Mesothelial cell of epicardium (in vitro differentiated cells): ENCODE measurements around the gene CATSPER3. TPM values are rescaled to one million over a fixed set of nuclear protein-coding genes. Genes with fewer than 3 reads are reported as not detected.

ENCODE experiments used
- DNase-seq, 2 experiments: peaks; one replicate each; pipeline ENCODE4 v3.0.0; 2021; ENCODE audit warnings: low spot score in 2 of 2; ENCODE audit not compliant: unreplicated experiment in 2 of 2
- H3K27ac Mint-ChIP-seq: 2 replicates; pipeline ENCODE4 v1.8.0; 2021; ENCODE audit warnings: mixed read lengths
- H3K27me3 Mint-ChIP-seq: 2 replicates; pipeline ENCODE4 v1.8.0; 2021; ENCODE audit warnings: low read depth, mixed read lengths
- H3K36me3 Mint-ChIP-seq: 2 replicates; pipeline ENCODE4 v1.8.0; 2021; ENCODE audit warnings: mixed read lengths
- H3K4me1 Mint-ChIP-seq: 2 replicates; pipeline ENCODE4 v1.8.0; 2021; ENCODE audit warnings: mixed read lengths
- H3K4me3 Mint-ChIP-seq: 2 replicates; pipeline ENCODE4 v1.8.0; 2021; ENCODE audit warnings: mild to moderate bottlenecking, moderate library complexity, mixed read lengths
- H3K9me3 Mint-ChIP-seq: 2 replicates; pipeline ENCODE4 v1.8.0; 2021; ENCODE audit warnings: mixed read lengths
- total RNA-seq: library from RNA; stranded (reverse); gene quantifications from 3 replicates; pipeline ENCODE4 v1.2.1, GENCODE V29; 2021
- TF ChIP-seq, protein P1 (sequence below): fragments of 200-600 bp; sonication (generic); IDR thresholded peaks from one replicate; pipeline ENCODE4 v1.5.0; 2021; ENCODE audit warnings: antibody characterized with exemption; ENCODE audit not compliant: unreplicated experiment

CATSPER3 gene
- total RNA-seq, 1 donor from 2014 or later: 1.5 TPM

DNA sequence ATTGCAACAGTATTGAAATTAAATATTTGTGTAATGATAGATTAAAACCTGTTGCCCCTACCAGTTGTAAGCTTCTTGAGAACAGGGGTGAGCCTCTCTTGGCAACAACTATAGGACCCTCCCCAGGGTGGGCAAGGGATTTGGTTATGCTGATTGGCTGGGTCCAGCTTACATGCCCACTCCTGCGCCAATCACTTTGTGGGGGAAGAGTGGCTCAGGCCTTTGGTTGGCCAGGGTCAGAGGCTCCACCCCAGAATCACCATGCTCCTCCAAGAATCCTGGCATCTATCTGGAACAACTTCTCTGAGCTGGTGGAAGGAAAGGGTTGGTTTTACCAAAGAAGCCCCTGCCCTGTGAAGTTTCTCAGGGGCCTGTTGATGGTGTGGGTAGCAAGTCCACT is 74.9 kb downstream of the CATSPER3 start:
- Mint-ChIP-seq H3K4me1 (peaks cover 8% of the 10 kb centered on the region), H3K4me3 (no peak overlapping the region), H3K36me3 (no peaks in the 10 kb centered on the region), H3K9me3 (no peaks in the 10 kb centered on the region), H3K27me3 (peaks cover 95% of the 10 kb centered on the region), H3K27ac (no peak overlapping the region)
- DNase-seq: no peak
- TF ChIP-seq, protein P1, sequence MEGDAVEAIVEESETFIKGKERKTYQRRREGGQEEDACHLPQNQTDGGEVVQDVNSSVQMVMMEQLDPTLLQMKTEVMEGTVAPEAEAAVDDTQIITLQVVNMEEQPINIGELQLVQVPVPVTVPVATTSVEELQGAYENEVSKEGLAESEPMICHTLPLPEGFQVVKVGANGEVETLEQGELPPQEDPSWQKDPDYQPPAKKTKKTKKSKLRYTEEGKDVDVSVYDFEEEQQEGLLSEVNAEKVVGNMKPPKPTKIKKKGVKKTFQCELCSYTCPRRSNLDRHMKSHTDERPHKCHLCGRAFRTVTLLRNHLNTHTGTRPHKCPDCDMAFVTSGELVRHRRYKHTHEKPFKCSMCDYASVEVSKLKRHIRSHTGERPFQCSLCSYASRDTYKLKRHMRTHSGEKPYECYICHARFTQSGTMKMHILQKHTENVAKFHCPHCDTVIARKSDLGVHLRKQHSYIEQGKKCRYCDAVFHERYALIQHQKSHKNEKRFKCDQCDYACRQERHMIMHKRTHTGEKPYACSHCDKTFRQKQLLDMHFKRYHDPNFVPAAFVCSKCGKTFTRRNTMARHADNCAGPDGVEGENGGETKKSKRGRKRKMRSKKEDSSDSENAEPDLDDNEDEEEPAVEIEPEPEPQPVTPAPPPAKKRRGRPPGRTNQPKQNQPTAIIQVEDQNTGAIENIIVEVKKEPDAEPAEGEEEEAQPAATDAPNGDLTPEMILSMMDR: no peak

DNA sequence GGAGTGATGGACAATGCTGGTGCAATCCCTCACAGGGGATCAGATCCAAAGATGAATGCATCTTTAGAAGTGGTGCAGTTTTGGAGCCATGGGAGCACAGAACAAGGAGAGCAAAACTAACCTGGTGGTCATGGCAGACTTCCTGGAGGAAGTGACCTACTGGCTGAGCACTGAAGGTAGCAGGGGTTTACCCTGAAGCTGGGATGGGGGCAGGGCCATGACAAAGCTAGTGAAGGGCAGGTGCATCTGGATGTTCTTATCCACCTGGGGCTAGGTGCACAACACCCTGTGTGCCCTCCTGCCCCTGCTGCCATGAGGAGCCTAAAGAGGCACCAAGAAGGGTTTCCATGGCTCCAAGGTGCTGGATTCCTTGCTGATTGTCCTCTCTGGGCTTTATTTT is 77.8 kb downstream of the CATSPER3 start:
- DNase-seq: no peak
- TF ChIP-seq, protein P1: no peak
- Mint-ChIP-seq H3K4me1 (peaks cover 6% of the 10 kb centered on the region), H3K4me3 (no peak overlapping the region), H3K36me3 (no peaks in the 10 kb centered on the region), H3K27me3 (peaks cover 97% of the 10 kb centered on the region), H3K27ac (no peak overlapping the region), H3K9me3 (no peaks in the 10 kb centered on the region)

- TF ChIP-seq, protein P1: no peak
- H3K4me1 Mint-ChIP-seq: peaks cover 3% of the 10 kb centered on the region
- no peaks in the 10 kb centered on the region for H3K9me3 Mint-ChIP-seq
- H3K27me3 Mint-ChIP-seq: peaks cover 97% of the 10 kb centered on the region
- no peak overlapping the region for H3K4me3 Mint-ChIP-seq
- DNase-seq: no peak
- H3K36me3 Mint-ChIP-seq: no peaks in the 10 kb centered on the region
- no peak overlapping the region for H3K27ac Mint-ChIP-seq
Measured at GRCh38 chr5:135046661-135047346, 79.1 kb downstream of the CATSPER3 start.

DNA sequence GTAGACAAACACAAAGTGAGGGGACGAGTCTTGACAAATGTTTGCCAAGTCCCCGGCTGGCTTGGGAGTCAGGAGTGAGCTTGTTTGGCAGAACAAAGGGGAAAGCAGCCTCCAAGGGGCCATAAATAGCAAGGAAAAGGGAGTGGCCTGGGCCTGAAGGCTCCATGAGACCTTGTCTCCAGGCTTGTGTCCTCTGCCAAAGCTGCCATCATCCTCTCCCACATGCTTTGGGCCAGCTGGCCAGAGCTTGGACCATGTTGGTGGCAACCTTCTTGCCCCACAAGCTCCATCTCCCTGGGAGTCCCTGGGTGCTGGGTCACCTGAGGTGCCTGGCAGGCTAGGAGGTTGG is 79.6 kb downstream of the CATSPER3 start:
- TF ChIP-seq, protein P1: no peak
- H3K4me3 Mint-ChIP-seq: no peak overlapping the region
- H3K27me3 Mint-ChIP-seq: peaks cover 97% of the 10 kb centered on the region
- H3K9me3 Mint-ChIP-seq: no peaks in the 10 kb centered on the region
- no peak for DNase-seq
- peaks cover 8% of the 10 kb centered on the region for H3K4me1 Mint-ChIP-seq
- H3K27ac Mint-ChIP-seq: no peak overlapping the region
- no peaks in the 10 kb centered on the region for H3K36me3 Mint-ChIP-seq

DNA sequence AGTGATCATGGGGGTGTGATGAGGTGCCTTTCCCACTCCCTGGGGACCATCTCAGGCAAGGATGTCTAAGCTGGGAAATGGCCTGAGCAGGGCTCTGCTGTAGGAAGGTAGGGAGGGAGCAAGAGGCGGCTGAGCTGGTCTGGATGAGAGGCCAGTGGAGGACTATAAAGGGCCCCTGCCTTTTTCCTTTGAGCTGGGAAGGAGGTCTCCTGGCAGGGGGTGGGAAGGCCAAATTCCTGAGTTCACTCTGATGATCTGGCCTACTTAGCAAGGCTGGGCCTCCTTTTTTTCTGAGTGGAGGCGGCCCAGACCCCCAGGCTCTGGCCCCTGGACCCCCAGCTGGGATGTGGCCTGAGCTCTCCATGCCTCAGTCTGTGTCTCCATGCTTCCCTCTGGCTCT is 80.6 kb downstream of the CATSPER3 start:
- no peak for DNase-seq
- Mint-ChIP-seq H3K9me3 (no peaks in the 10 kb centered on the region), H3K4me1 (peaks cover 13% of the 10 kb centered on the region), H3K4me3 (no peak overlapping the region), H3K27ac (no peak overlapping the region), H3K36me3 (no peaks in the 10 kb centered on the region), H3K27me3 (peaks cover 97% of the 10 kb centered on the region)
- TF ChIP-seq, protein P1: no peak

- Mint-ChIP-seq H3K27ac (no peak overlapping the region), H3K27me3 (peaks cover 97% of the 10 kb centered on the region), H3K9me3 (no peaks in the 10 kb centered on the region), H3K4me1 (peaks cover 16% of the 10 kb centered on the region), H3K4me3 (no peak overlapping the region), H3K36me3 (no peaks in the 10 kb centered on the region)
- DNase-seq: no peak
- TF ChIP-seq, protein P1: no peak
Measured at GRCh38 chr5:135048930-135049329, 81.2 kb downstream of the CATSPER3 start.
